GM23338 (cell line): ENCODE measurements around the gene EFEMP1.

ENCODE experiments used
- CREB1 ChIP-seq: fragments of 250-450 bp; sonication (Bioruptor Pico); IDR thresholded peaks from 2 replicates; pipeline ENCODE4 v1.5.0; 2020; ENCODE audit warnings: low read depth, mild to moderate bottlenecking, moderate library complexity
- EZH2 ChIP-seq: fragments of 200-600 bp; sonication (generic); IDR thresholded peaks from one replicate; pipeline ENCODE4 v1.8.0; 2017; ENCODE audit warnings: antibody characterized with exemption, mild to moderate bottlenecking, low read depth; ENCODE audit not compliant: unreplicated experiment
- EZH2phosphoT487 ChIP-seq: fragments of 200-600 bp; sonication (generic); IDR thresholded peaks from one replicate; pipeline ENCODE4 v1.8.1; 2018; ENCODE audit warnings: antibody characterized with exemption; ENCODE audit not compliant: unreplicated experiment
- JUNB ChIP-seq: IDR thresholded peaks from one replicate; pipeline ENCODE4 v1.6.1; 2016; ENCODE audit warnings: antibody characterized with exemption; ENCODE audit not compliant: unreplicated experiment
- POLR2AphosphoS5 ChIP-seq: IDR thresholded peaks from 2 replicates; pipeline ENCODE4 v1.6.1; 2016; ENCODE audit warnings: antibody characterized with exemption, low read depth
- ZNF114 ChIP-seq: fragments of 250-450 bp; sonication (Bioruptor Pico); IDR thresholded peaks from 2 replicates; pipeline ENCODE4 v1.5.0; 2020; ENCODE audit warnings: mild to moderate bottlenecking, moderate library complexity
- ZNF331 ChIP-seq: fragments of 250-450 bp; sonication (Bioruptor Pico); IDR thresholded peaks from 2 replicates; pipeline ENCODE4 v1.5.0; 2020; ENCODE audit warnings: low read depth, mild to moderate bottlenecking, moderate library complexity
- TF ChIP-seq, protein P1 (sequence below), 2 experiments: fragments of 200-600 bp in 1 of 2; sonication (generic) in 1 of 2; conservative IDR thresholded peaks; 2 replicates each; pipeline versions ENCODE4 v1.5.1 to v1.6.1; 2016 to 2017; ENCODE audit warnings: antibody characterized with exemption in 2 of 2, low read depth in 2 of 2, mild to moderate bottlenecking in 2 of 2, moderate library complexity in 1 of 2

GRCh38 chr2:55883357-55883756 is 40.2 kb downstream of the EFEMP1 start:
- TF ChIP-seq, protein P1, sequence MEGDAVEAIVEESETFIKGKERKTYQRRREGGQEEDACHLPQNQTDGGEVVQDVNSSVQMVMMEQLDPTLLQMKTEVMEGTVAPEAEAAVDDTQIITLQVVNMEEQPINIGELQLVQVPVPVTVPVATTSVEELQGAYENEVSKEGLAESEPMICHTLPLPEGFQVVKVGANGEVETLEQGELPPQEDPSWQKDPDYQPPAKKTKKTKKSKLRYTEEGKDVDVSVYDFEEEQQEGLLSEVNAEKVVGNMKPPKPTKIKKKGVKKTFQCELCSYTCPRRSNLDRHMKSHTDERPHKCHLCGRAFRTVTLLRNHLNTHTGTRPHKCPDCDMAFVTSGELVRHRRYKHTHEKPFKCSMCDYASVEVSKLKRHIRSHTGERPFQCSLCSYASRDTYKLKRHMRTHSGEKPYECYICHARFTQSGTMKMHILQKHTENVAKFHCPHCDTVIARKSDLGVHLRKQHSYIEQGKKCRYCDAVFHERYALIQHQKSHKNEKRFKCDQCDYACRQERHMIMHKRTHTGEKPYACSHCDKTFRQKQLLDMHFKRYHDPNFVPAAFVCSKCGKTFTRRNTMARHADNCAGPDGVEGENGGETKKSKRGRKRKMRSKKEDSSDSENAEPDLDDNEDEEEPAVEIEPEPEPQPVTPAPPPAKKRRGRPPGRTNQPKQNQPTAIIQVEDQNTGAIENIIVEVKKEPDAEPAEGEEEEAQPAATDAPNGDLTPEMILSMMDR (conservative IDR thresholded peaks at IDR 0.05; ENCODE audit: low read depth in 2 of 2): no peak
- TF ChIP-seq EZH2 (no peak), POLR2AphosphoS5 (no peak), ZNF331 (CRISPR knock-in tag) (no peak), CREB1 (no peak), EZH2phosphoT487 (no peak), JUNB (no peak), ZNF114 (CRISPR knock-in tag) (no peak)
